WTC11 (cell line): ENCODE measurements around the gene OR5H1. TPM values are rescaled to one million over a fixed set of nuclear protein-coding genes. Genes with fewer than 3 reads are reported as not detected.

Experiments used
- ATAC-seq: fragments of 200-7000 bp; cut with Tn5 transposase; 2 replicates; pipeline ENCODE4 v1.10.0; 2021; ENCODE audit warnings: mild to moderate bottlenecking, moderate library complexity
- CTCF ChIA-PET: fragments of 300-600 bp; sonication (Branson Sonifier 250); formaldehyde crosslinking; loops from one replicate; lab custom pipeline; 2021; ENCODE audit warnings: antibody characterized with exemption; lab: Charles Lee
- POLR2A ChIA-PET: fragments of 350-600 bp; sonication (Branson Sonifier 250); formaldehyde crosslinking; loops from one replicate; lab custom pipeline; 2021; ENCODE audit warnings: antibody characterized with exemption; lab: Charles Lee
- DNase-seq: peaks from one replicate; pipeline ENCODE4 v3.0.0; 2021; ENCODE audit warnings: low spot score
- H3K27ac Mint-ChIP-seq: 2 replicates; pipeline ENCODE4 v1.8.0; 2021; ENCODE audit warnings: mixed read lengths
- H3K27me3 Mint-ChIP-seq: 2 replicates; pipeline ENCODE4 v1.8.0; 2021; ENCODE audit warnings: low read depth, mild to moderate bottlenecking, moderate library complexity, mixed read lengths
- H3K36me3 Mint-ChIP-seq: 2 replicates; pipeline ENCODE4 v1.8.0; 2021; ENCODE audit warnings: mixed read lengths
- H3K4me1 Mint-ChIP-seq: 2 replicates; pipeline ENCODE4 v1.8.0; 2022; ENCODE audit warnings: mixed read lengths
- H3K4me3 Mint-ChIP-seq: 2 replicates; pipeline ENCODE4 v1.8.0; 2021; ENCODE audit warnings: mild to moderate bottlenecking, moderate library complexity, mixed read lengths
- H3K9me3 Mint-ChIP-seq: 2 replicates; pipeline ENCODE4 v1.8.0; 2021; ENCODE audit warnings: mixed read lengths
- ATF1 ChIP-seq: sonication (generic); formaldehyde crosslinking; IDR thresholded peaks from 2 replicates; pipeline ENCODE4 v1.8.1; 2023; ENCODE audit warnings: mild to moderate bottlenecking, moderate library complexity, missing genetic modification reagents
- ATF2 ChIP-seq: sonication (generic); formaldehyde crosslinking; IDR thresholded peaks from 2 replicates; pipeline ENCODE4 v1.8.1; 2022; ENCODE audit warnings: low read depth, missing genetic modification reagents, borderline replicate concordance
- CDX4 ChIP-seq: fragments of 250-450 bp; sonication (Bioruptor Pico); IDR thresholded peaks from 2 replicates; pipeline ENCODE4 v1.9.0; 2021; ENCODE audit warnings: moderate library complexity, mild to moderate bottlenecking, inconsistent platforms, borderline replicate concordance
- E2F4 ChIP-seq: sonication (generic); formaldehyde crosslinking; IDR thresholded peaks from 2 replicates; pipeline ENCODE4 v1.8.1; 2022; ENCODE audit warnings: low read depth, mild to moderate bottlenecking, moderate library complexity, missing genetic modification reagents, borderline replicate concordance
- FOXK1 ChIP-seq: sonication (generic); formaldehyde crosslinking; IDR thresholded peaks from 2 replicates; pipeline ENCODE4 v1.8.0; 2022; ENCODE audit warnings: mild to moderate bottlenecking, moderate library complexity, missing genetic modification reagents
- HMGA2 ChIP-seq: fragments of 250-450 bp; sonication (Bioruptor Pico); IDR thresholded peaks from 2 replicates; pipeline ENCODE4 v1.4.0; 2021; ENCODE audit warnings: mild to moderate bottlenecking, moderate library complexity
- MAX ChIP-seq: sonication (generic); formaldehyde crosslinking; IDR thresholded peaks from 2 replicates; pipeline ENCODE4 v1.8.0; 2022; ENCODE audit warnings: mild to moderate bottlenecking, missing genetic modification reagents
- MLX ChIP-seq: sonication (generic); formaldehyde crosslinking; IDR thresholded peaks from 2 replicates; pipeline ENCODE4 v1.8.1; 2023; ENCODE audit warnings: mild to moderate bottlenecking, missing genetic modification reagents, moderate library complexity
- MXD4 ChIP-seq: fragments of 250-450 bp; sonication (Bioruptor Pico); IDR thresholded peaks from 2 replicates; pipeline ENCODE4 v1.8.0; 2021; ENCODE audit warnings: mild to moderate bottlenecking, moderate library complexity, borderline replicate concordance
- NR1H2 ChIP-seq: sonication (generic); formaldehyde crosslinking; IDR thresholded peaks from 2 replicates; pipeline ENCODE4 v1.9.0; 2021; ENCODE audit warnings: mild to moderate bottlenecking, moderate library complexity, missing genetic modification reagents
- SMAD3 ChIP-seq: sonication (generic); formaldehyde crosslinking; IDR thresholded peaks from 2 replicates; pipeline ENCODE4 v1.8.0; 2022; ENCODE audit warnings: missing genetic modification reagents, mild to moderate bottlenecking, borderline replicate concordance
- SP1 ChIP-seq: sonication (generic); formaldehyde crosslinking; conservative IDR thresholded peaks from 2 replicates; pipeline ENCODE4 v1.8.1; 2022; ENCODE audit warnings: missing genetic modification reagents
- total RNA-seq: library from RNA; stranded (reverse); gene quantifications from 3 replicates; pipeline ENCODE4 v1.2.3, GENCODE V29; 2021
- TF ChIP-seq, protein P1 (sequence below): sonication (generic); formaldehyde crosslinking; conservative IDR thresholded peaks from 2 replicates; pipeline ENCODE4 v1.8.1; 2023; ENCODE audit warnings: mild to moderate bottlenecking, low read depth, missing genetic modification reagents, moderate library complexity
- TF ChIP-seq, protein P2 (sequence below): fragments of 250-450 bp; sonication (Bioruptor Pico); conservative IDR thresholded peaks from 2 replicates; pipeline ENCODE4 v1.9.0; 2021; ENCODE audit warnings: mild to moderate bottlenecking
- TF ChIP-seq, protein P3 (sequence below): fragments of 200-600 bp; IDR thresholded peaks from 2 replicates; pipeline ENCODE4 v1.8.0; 2022; ENCODE audit warnings: antibody characterized with exemption
- TF ChIP-seq, protein P4 (sequence below): fragments of 250-450 bp; sonication (Bioruptor Pico); IDR thresholded peaks from 2 replicates; pipeline ENCODE4 v1.9.0; 2021; ENCODE audit warnings: mild to moderate bottlenecking, borderline replicate concordance
- TF ChIP-seq, protein P5 (sequence below): fragments of 250-450 bp; sonication (Bioruptor Pico); IDR thresholded peaks from 2 replicates; pipeline ENCODE4 v1.8.0; 2021; ENCODE audit warnings: mild to moderate bottlenecking

Gene OR5H1
- total RNA-seq, 1 experiment from 2014 or later, result 0.02 TPM

DNA sequence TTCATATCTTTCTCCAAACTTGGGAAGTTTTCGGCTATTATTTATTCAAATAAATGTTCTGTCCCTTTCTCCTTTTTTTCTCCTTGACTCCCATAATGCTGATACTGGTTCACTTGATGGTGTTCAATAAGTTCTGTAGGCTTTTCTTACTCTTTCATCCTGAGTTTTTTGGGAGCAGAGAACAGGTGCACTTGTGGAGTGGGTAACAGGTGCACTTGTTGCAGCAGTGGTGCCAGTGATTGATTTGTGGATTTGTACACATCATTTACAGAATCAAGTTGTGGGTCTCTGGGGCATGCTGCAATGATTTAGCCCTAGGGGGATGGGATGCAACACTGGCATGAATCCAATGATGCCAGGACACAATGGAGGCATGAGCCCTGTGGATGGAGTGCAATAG, 14.8 kb upstream of the OR5H1 start (continued):
- TF ChIP-seq, protein P1, sequence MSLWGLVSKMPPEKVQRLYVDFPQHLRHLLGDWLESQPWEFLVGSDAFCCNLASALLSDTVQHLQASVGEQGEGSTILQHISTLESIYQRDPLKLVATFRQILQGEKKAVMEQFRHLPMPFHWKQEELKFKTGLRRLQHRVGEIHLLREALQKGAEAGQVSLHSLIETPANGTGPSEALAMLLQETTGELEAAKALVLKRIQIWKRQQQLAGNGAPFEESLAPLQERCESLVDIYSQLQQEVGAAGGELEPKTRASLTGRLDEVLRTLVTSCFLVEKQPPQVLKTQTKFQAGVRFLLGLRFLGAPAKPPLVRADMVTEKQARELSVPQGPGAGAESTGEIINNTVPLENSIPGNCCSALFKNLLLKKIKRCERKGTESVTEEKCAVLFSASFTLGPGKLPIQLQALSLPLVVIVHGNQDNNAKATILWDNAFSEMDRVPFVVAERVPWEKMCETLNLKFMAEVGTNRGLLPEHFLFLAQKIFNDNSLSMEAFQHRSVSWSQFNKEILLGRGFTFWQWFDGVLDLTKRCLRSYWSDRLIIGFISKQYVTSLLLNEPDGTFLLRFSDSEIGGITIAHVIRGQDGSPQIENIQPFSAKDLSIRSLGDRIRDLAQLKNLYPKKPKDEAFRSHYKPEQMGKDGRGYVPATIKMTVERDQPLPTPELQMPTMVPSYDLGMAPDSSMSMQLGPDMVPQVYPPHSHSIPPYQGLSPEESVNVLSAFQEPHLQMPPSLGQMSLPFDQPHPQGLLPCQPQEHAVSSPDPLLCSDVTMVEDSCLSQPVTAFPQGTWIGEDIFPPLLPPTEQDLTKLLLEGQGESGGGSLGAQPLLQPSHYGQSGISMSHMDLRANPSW, result no peak

- Mint-ChIP-seq H3K36me3 (no peaks in the 10 kb centered on the region), H3K4me3 (no peak overlapping the region), H3K27ac (no peak overlapping the region), H3K27me3 (peaks cover 3% of the 10 kb centered on the region; the same call in 1 of the 2 replicates), H3K4me1 (peaks cover 11% of the 10 kb centered on the region), H3K9me3 (no peaks in the 10 kb centered on the region)
- no peak for TF ChIP-seq ATF1 (CRISPR knock-in tag)
- no peak for TF ChIP-seq CDX4 (CRISPR knock-in tag)
- TF ChIP-seq, protein P2, sequence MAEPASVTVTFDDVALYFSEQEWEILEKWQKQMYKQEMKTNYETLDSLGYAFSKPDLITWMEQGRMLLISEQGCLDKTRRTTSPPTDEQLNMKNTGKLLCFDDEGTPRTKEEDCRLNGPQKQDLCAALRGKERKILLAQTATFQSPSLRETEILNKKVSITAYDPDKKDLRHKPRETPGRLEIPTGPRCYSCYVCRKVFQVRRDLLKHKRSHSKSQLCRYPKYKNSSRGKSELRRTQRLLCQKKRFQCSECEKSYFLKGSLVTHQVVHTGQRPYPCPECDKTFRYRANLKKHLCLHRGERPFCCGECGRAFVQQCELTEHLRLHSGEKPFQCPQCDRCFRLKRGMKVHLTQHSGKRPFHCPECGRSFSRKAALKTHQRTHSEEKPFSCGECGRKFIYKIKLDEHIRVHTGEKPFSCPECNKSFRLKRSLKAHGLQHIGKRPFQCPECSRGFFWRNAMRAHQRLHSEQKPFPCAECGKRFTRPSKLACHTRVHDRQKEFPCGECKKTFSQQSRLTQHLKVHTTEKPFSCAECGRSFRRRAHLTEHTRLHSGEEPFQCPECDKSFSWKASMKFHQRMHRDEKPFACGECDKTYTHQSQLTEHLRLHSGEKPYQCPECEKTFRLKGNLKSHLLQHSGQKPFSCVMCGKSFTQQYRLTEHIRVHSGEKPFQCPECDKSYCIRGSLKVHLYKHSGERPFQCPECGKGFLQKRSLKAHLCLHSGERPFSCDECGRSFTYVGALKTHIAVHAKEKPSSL (CRISPR knock-in tag), result no peak
- no peak for TF ChIP-seq ATF2
- TF ChIP-seq SMAD3, result no peak
- TF ChIP-seq NR1H2 (CRISPR knock-in tag), result no peak
- TF ChIP-seq, protein P3, sequence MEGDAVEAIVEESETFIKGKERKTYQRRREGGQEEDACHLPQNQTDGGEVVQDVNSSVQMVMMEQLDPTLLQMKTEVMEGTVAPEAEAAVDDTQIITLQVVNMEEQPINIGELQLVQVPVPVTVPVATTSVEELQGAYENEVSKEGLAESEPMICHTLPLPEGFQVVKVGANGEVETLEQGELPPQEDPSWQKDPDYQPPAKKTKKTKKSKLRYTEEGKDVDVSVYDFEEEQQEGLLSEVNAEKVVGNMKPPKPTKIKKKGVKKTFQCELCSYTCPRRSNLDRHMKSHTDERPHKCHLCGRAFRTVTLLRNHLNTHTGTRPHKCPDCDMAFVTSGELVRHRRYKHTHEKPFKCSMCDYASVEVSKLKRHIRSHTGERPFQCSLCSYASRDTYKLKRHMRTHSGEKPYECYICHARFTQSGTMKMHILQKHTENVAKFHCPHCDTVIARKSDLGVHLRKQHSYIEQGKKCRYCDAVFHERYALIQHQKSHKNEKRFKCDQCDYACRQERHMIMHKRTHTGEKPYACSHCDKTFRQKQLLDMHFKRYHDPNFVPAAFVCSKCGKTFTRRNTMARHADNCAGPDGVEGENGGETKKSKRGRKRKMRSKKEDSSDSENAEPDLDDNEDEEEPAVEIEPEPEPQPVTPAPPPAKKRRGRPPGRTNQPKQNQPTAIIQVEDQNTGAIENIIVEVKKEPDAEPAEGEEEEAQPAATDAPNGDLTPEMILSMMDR, result no peak
- TF ChIP-seq, protein P4, sequence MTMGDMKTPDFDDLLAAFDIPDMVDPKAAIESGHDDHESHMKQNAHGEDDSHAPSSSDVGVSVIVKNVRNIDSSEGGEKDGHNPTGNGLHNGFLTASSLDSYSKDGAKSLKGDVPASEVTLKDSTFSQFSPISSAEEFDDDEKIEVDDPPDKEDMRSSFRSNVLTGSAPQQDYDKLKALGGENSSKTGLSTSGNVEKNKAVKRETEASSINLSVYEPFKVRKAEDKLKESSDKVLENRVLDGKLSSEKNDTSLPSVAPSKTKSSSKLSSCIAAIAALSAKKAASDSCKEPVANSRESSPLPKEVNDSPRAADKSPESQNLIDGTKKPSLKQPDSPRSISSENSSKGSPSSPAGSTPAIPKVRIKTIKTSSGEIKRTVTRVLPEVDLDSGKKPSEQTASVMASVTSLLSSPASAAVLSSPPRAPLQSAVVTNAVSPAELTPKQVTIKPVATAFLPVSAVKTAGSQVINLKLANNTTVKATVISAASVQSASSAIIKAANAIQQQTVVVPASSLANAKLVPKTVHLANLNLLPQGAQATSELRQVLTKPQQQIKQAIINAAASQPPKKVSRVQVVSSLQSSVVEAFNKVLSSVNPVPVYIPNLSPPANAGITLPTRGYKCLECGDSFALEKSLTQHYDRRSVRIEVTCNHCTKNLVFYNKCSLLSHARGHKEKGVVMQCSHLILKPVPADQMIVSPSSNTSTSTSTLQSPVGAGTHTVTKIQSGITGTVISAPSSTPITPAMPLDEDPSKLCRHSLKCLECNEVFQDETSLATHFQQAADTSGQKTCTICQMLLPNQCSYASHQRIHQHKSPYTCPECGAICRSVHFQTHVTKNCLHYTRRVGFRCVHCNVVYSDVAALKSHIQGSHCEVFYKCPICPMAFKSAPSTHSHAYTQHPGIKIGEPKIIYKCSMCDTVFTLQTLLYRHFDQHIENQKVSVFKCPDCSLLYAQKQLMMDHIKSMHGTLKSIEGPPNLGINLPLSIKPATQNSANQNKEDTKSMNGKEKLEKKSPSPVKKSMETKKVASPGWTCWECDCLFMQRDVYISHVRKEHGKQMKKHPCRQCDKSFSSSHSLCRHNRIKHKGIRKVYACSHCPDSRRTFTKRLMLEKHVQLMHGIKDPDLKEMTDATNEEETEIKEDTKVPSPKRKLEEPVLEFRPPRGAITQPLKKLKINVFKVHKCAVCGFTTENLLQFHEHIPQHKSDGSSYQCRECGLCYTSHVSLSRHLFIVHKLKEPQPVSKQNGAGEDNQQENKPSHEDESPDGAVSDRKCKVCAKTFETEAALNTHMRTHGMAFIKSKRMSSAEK (CRISPR knock-in tag), result no peak
- TF ChIP-seq, protein P5, sequence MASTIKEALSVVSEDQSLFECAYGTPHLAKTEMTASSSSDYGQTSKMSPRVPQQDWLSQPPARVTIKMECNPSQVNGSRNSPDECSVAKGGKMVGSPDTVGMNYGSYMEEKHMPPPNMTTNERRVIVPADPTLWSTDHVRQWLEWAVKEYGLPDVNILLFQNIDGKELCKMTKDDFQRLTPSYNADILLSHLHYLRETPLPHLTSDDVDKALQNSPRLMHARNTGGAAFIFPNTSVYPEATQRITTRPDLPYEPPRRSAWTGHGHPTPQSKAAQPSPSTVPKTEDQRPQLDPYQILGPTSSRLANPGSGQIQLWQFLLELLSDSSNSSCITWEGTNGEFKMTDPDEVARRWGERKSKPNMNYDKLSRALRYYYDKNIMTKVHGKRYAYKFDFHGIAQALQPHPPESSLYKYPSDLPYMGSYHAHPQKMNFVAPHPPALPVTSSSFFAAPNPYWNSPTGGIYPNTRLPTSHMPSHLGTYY (CRISPR knock-in tag), result no peak
- TF ChIP-seq MLX (CRISPR knock-in tag), result no peak
- no peak for TF ChIP-seq MAX
- TF ChIP-seq SP1 (CRISPR knock-in tag), result no peak
- TF ChIP-seq HMGA2 (CRISPR knock-in tag), result no peak
- TF ChIP-seq FOXK1 (CRISPR knock-in tag), result no peak
- no peak for TF ChIP-seq E2F4 (CRISPR knock-in tag)
- TF ChIP-seq MXD4, result no peak
- no peak for DNase-seq
- ChIA-PET CTCF (no interaction called here), POLR2A (no interaction called here)
- ATAC-seq, result no peak
Measured at GRCh38 chr3:98136631-98137030, 6.1 kb downstream of the OR5H1 start.
